Central memory CD8-positive, alpha-beta T cell (primary cell): ENCODE data around the gene RAB8A.
A peak's percentile ranks its signal among the peaks of the same experiment; 100 is the strongest.
"Not testable (repeated sequence)": the region's sequence is repeated elsewhere in the genome, so short reads cannot be mapped to it uniquely, and the experiment has no call there.

Source experiments
- ATAC-seq: fragments of 150-1000 bp; cut with Tn5 transposase; replicated peaks from 2 replicates; pipeline ENCODE4 v1.10.0; 2022; ENCODE audit warnings: mild to moderate bottlenecking, moderate FRiP score, moderate number of reproducible peaks; ENCODE audit not compliant: poor library complexity, severe bottlenecking; ENCODE audit errors: extremely low read depth
- DNase-seq, 2 donors: peaks; one replicate each; pipeline ENCODE4 v3.0.0; 2021; ENCODE audit warnings: low spot score in 2 of 2
- H3K27ac Mint-ChIP-seq: one replicate; pipeline ENCODE4 v1.8.0; 2022; ENCODE audit warnings: low read depth, mild to moderate bottlenecking, moderate library complexity, mixed read lengths
- H3K27me3 Mint-ChIP-seq: one replicate; pipeline ENCODE4 v1.8.0; 2022; ENCODE audit warnings: mixed read lengths
- H3K36me3 Mint-ChIP-seq: one replicate; pipeline ENCODE4 v1.8.0; 2022; ENCODE audit warnings: mild to moderate bottlenecking, moderate library complexity, mixed read lengths; ENCODE audit not compliant: insufficient read depth
- H3K4me1 Mint-ChIP-seq: one replicate; pipeline ENCODE4 v1.8.0; 2022; ENCODE audit warnings: mixed read lengths
- H3K4me3 Mint-ChIP-seq: one replicate; pipeline ENCODE4 v1.8.0; 2022; ENCODE audit warnings: mild to moderate bottlenecking, moderate library complexity, mixed read lengths
- H3K9me3 Mint-ChIP-seq: one replicate; pipeline ENCODE4 v1.8.0; 2022; ENCODE audit warnings: mixed read lengths

Gene RAB8A

GRCh38 chr19:16087940-16088339 lies 23.7 kb upstream of the RAB8A start:
- ATAC-seq (no peak), DNase-seq (no peak)
- no peaks in the 10 kb centered on the region for H3K9me3 Mint-ChIP-seq
- peaks cover 96% of the 10 kb centered on the region for H3K36me3 Mint-ChIP-seq
- H3K27ac Mint-ChIP-seq: no peak overlapping the region
- no peak overlapping the region for H3K4me3 Mint-ChIP-seq
- no peaks in the 10 kb centered on the region for H3K27me3 Mint-ChIP-seq
- H3K4me1 Mint-ChIP-seq: peaks cover 44% of the 10 kb centered on the region

DNA sequence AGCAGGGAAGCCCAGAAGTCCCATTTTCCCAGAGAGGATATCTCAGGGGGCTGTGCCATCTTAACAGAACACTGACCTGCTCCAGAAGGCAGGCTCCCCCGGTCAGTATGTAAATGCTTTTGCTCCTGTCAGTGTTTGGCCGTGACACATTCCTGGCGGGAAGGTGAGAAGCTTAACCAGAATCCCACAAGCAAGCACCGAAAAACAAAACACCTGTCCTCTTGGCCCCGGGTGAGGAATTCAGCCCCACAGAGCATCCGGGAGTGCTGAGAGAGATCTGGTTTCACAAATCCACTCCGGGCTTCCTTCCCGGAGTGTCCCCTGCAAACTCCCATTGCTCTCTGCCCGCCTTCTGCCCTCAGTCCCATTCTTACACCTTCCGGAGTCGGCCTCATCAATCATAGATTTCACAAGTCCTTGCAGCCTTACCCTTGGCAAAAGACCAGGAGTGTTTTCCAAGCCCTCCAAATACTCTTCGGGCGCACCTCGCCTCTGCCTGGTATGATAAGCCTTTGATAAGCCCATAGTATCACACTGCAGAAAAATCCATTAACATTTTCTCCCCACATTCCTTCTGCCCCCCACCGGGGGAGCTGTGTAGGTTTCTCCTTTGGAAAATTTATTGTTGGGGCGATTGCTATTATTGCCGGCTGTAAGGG lies 23.2 kb upstream of the RAB8A start:
- DNase-seq: no peak
- Mint-ChIP-seq H3K9me3 (no peaks in the 10 kb centered on the region), H3K27me3 (no peaks in the 10 kb centered on the region), H3K4me3 (no peak overlapping the region), H3K4me1 (peaks cover 47% of the 10 kb centered on the region), H3K27ac (no peak overlapping the region), H3K36me3 (peaks cover 97% of the 10 kb centered on the region)
- no peak for ATAC-seq

DNA sequence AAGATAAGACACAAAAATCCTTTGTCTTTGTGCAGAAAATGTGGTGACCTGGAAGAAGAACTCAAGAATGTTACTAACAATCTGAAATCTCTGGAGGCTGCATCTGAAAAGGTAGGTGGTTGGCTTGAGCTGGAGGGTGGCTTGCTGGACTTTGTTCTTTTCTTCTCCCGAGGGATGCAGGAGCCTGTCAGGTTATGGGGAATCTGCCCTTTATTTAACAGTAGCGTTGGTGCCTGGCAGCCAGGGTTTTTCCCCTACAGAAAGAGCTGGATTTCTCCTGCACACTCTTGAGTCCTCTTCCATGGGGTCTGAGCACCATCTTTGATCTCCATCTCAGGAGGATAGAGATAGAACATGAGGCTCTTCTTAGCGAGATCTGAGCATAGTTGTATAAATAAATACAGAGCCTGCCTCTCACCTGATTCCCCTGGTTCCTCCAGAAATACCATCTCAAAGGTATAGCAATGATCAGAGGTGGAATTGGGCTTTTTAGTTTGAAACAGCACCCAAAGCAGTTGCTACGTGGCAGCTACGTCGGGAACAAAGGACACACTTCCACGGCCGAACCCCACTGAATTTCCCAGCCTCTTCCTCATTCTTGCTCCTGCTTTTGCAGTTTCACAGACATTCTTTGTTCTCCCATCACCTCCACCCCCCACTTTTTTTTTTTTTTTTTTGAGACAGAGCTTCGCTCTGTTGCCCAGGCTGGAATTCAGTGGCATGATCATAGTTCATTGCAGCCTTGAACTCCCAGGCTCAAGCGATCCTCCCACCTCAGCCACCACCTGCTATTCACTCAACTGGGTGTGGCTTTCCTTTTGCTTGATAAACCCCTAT lies 22.5 kb upstream of the RAB8A start:
- peaks cover 97% of the 10 kb centered on the region for H3K36me3 Mint-ChIP-seq
- DNase-seq: no peak
- H3K27me3 Mint-ChIP-seq: no peaks in the 10 kb centered on the region
- no peak overlapping the region for H3K4me3 Mint-ChIP-seq
- peaks cover 47% of the 10 kb centered on the region for H3K4me1 Mint-ChIP-seq
- no peaks in the 10 kb centered on the region for H3K9me3 Mint-ChIP-seq
- H3K27ac Mint-ChIP-seq: no peak overlapping the region
- ATAC-seq: no peak

DNA sequence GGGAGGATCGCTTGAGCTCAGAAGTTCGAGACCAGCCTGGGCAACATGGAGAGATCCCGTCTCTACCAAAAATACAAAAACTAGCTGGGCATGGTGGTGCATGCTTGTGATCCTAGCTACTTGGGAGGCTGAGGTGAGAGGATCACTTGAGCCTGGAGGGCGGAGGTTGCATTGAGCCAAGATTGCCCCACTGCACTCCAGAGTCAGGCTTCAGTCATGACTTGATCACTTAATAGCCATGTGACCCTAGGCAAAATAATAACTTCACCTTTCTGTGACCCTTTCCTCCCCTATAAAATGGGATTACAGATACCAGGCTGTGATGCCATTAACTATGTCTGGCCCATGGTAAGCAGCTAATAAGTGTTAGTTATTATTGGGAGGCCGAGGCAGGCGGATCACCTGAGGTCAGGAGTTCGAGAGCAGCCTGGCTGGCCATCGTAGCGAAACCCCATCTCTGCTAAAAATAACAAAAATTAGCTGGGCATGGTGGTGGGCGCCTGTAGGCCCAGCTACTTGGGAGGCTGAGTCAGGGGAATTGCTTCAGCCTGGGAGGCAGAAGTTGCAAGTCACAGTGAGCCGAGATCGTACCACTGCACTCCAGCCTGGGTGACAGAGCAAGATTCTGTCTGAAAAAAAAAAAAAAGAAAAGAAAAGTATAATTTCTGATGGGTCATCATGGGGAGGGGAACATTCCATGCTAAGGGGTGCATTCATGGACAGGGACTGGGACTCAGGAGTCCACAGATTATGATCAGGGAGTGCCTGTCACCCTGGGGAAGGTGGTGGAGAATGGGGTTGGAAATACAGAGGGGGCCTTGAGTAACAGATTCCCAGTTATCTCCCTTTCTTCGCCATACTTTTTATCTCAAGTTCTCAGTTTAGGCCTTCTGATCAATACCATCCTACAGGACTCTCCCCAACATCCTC lies 19.9 kb upstream of the RAB8A start:
- Mint-ChIP-seq H3K27me3 (no peaks in the 10 kb centered on the region), H3K9me3 (no peaks in the 10 kb centered on the region), H3K4me1 (peaks cover 34% of the 10 kb centered on the region), H3K4me3 (no peak overlapping the region), H3K27ac (no peak overlapping the region), H3K36me3 (peaks cover 96% of the 10 kb centered on the region)
- DNase-seq (no peak), ATAC-seq (no peak)

DNA sequence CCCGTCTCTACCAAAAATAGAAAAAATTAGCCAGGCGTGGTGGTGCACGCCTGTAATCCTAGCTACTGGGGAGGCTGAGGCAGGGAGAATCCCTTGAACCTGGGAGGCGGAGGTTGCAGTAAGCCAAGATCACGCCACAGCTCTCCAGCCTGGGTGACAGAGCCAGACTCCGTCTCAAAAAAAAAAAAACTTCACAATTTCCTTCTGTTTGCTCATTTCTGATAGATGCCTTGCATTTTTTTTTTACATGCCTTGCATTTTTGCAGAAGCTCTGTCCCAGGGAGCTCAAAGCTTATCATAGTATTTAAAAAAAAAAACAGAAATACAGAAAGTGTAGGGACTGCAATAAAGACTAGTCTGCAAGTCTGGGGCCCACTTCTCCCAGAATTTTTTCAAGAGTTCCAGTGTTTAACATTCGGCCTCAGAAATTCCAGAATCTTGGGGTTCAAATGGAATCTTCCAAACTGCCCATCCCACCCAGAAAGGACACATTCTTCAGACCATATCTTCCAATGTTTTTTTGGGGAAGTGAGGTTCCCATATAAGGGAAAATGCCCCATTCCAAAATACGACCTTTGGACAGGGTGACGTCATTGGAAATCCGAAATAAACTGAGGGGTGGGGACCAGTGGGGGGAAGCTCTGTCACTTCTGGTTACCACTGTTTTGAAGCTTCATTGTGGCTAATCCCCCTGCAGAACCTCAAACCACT lies 17.2 kb upstream of the RAB8A start:
- ATAC-seq (no peak), DNase-seq (no peak)
- H3K36me3 Mint-ChIP-seq: peaks cover 92% of the 10 kb centered on the region
- H3K4me1 Mint-ChIP-seq: peaks cover 26% of the 10 kb centered on the region
- H3K27ac Mint-ChIP-seq: peak overlapping the region; percentile 65
- no peaks in the 10 kb centered on the region for H3K9me3 Mint-ChIP-seq
- no peaks in the 10 kb centered on the region for H3K27me3 Mint-ChIP-seq
- no peak overlapping the region for H3K4me3 Mint-ChIP-seq

DNA sequence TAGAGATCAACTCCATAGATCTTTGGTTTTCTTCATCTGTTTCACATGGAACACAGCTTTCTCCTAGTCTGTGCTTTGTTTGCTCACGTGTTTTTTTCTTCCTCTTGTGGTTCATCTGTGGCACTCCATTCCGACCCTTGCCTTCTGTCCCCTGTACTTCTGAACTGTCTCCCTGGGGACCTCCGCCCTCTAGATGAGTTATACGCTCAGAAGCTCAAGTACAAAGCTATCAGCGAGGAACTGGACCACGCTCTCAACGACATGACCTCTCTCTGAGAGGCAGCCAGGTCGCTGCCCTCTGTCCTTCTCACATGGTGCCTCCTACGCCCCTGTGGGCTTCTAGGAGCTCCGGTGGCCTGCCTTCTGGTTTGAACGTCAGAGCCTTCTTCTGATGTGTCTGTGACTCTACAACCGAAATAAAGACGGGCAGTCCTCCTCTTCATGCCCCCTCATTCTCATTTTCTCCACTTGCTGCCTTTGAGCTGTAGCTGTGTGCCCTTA lies 16.6 kb upstream of the RAB8A start:
- no peak for DNase-seq
- Mint-ChIP-seq H3K4me1 (peaks cover 24% of the 10 kb centered on the region), H3K4me3 (no peak overlapping the region), H3K9me3 (no peaks in the 10 kb centered on the region), H3K27ac (peak overlapping the region; percentile 65), H3K27me3 (no peaks in the 10 kb centered on the region), H3K36me3 (peaks cover 90% of the 10 kb centered on the region)
- ATAC-seq: no peak

- Mint-ChIP-seq H3K9me3 (no peaks in the 10 kb centered on the region), H3K27ac (no peak overlapping the region), H3K4me3 (no peak overlapping the region), H3K36me3 (peaks cover 86% of the 10 kb centered on the region), H3K4me1 (peaks cover 29% of the 10 kb centered on the region), H3K27me3 (no peaks in the 10 kb centered on the region)
- ATAC-seq: no peak
- DNase-seq: no peak
Observed at GRCh38 chr19:16096280-16096855, 15.3 kb upstream of the RAB8A start.

DNA sequence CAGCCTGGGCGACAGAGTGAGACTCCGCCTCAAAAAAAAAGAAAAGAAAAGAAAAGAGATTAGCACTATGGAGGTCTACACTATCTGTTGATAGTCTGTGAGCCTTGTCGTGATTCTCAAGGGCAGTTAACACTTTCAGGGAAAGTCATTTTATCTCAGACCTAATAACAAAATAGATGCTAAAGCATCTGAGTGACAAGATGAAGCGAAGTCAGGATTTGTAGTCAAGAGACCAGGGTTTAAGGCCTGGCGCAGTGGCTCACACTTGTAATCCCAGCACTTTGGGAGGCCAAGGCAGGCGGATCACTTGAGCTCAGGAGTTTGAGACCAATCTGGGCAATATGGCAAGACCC lies 13.3 kb upstream of the RAB8A start:
- H3K27ac Mint-ChIP-seq: peak overlapping the region; percentile 19
- H3K36me3 Mint-ChIP-seq: peaks cover 85% of the 10 kb centered on the region
- DNase-seq (no peak), ATAC-seq (no peak)
- H3K4me1 Mint-ChIP-seq: peaks cover 21% of the 10 kb centered on the region
- no peaks in the 10 kb centered on the region for H3K9me3 Mint-ChIP-seq
- no peaks in the 10 kb centered on the region for H3K27me3 Mint-ChIP-seq
- no peak overlapping the region for H3K4me3 Mint-ChIP-seq

DNA sequence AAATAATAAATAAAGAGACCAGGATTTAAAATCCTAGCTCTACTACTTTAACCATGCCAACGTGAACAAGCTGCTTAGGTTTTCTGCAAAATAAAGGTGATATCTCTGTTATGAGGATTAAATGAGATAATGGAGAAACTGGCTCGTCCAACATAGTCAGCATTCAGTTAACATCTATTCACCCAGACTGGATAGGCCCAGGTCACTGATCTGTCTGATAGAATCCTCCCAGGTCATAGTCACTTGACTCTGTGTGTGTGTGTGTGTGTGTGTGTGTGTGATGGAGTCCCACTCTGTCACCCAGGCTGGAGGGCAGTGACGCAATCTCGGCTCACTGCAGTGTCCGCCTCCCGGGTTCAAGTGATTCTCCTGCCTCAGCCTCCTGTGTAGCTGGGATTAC lies 12.9 kb upstream of the RAB8A start:
- Mint-ChIP-seq H3K27ac (no peak overlapping the region), H3K36me3 (peaks cover 83% of the 10 kb centered on the region), H3K27me3 (no peaks in the 10 kb centered on the region), H3K4me3 (no peak overlapping the region), H3K4me1 (peaks cover 21% of the 10 kb centered on the region), H3K9me3 (no peaks in the 10 kb centered on the region)
- ATAC-seq (no peak), DNase-seq (no peak)

GRCh38 chr19:16099314-16099965 lies 12.2 kb upstream of the RAB8A start:
- peaks cover 21% of the 10 kb centered on the region for H3K4me1 Mint-ChIP-seq
- not testable (repeated sequence) for H3K9me3 Mint-ChIP-seq, DNase-seq, H3K27me3 Mint-ChIP-seq, H3K4me3 Mint-ChIP-seq, ATAC-seq, H3K27ac Mint-ChIP-seq
- H3K36me3 Mint-ChIP-seq: peaks cover 77% of the 10 kb centered on the region

DNA sequence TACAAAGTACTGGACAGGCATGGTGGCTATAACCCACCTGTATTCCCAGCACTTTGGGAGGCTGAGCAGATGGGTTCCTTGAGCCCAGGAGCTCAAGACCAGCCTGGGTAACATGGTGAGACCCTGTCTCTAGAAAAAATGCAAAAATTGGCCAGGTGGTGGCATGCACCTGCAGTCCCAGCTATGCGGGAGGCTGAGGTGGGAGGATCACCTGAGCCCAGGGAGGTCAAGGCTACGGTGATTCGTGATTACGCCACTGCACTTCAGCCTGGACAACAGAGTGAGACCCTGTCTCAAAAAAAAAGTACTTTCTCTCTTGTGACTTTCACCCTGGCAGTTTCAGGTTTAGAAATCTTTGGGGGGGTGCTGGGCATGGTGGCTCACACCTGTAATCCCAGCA lies 11.2 kb upstream of the RAB8A start:
- H3K27ac Mint-ChIP-seq: no peak overlapping the region

More for the DNA sequence above, 11.2 kb upstream of the RAB8A start:
- Mint-ChIP-seq H3K27me3 (no peaks in the 10 kb centered on the region), H3K4me3 (no peak overlapping the region), H3K4me1 (peaks cover 13% of the 10 kb centered on the region), H3K36me3 (peaks cover 68% of the 10 kb centered on the region), H3K9me3 (no peaks in the 10 kb centered on the region)
- DNase-seq (no peak), ATAC-seq (no peak)
